ENCODE data around the gene WWOX.
"Not testable (repeated sequence)": the region's sequence is repeated elsewhere in the genome, so short reads cannot be mapped to it uniquely, and the experiment has no call there.

The WWOX gene

DNA sequence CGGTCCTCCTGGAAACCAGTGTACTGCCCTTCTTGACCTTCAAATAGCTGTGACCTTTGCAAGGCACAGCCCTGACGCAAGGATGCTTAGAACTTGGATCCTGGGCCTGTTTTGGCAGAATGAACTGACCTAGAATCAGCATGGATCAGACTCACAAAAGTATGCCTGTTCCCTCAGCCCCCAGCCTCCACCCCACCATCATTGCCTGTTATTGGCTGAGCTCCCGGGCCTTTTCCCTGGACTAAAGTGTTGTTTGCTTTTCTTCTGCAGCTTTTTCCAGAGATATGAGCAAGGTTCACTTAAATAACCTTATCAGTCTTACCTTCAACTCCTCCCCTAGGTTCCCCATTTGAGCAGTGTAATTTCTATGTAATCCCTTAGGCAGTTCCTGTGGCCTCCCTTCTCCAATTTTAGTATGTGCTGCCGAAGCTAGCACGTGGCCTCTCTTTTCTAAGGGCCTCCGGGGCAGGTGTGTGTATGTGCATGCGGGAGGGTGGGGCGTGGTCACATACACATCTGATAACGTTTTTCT is 1153.7 kb downstream of the WWOX start:
- in situ Hi-C loops (cut with MboI; ENCODE audit: low sequenced_read_pairs) = no loop called here

DNA sequence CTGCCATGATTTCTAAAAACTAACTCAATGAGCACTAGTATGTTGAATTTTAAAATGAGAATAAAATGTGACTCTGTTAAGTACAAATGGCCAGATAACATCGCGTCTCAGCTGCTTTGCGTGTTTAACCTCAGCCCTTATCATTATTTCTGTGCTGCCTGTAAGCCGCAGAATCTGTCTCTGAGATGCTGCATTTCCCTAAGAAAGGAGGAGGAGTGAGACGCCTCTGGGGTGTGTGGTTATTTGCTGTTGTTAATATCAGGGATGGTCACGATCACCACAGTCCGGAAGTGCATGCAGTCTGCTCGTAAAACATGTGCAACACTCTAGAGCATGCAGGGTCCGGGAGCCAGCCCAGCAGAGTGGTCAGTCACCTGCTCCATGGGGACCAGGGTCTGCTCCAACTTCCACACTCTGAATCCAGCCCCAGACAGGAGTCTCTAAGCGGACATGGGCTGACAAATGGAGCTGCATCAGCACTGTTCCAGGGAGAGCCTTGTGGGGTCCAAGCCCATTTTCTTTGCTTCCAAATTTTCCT is 1158.6 kb downstream of the WWOX start:
- in situ Hi-C loops (cut with MboI; ENCODE audit: low sequenced_read_pairs) = no loop called here

- in situ Hi-C loops (cut with MboI; ENCODE audit: low sequenced_read_pairs) = not testable (repeated sequence)
Observed at GRCh38 chr16:79260890-79261289, 1161.4 kb downstream of the WWOX start.

GRCh38 chr16:79261481-79261940 is 1162.1 kb downstream of the WWOX start:
- in situ Hi-C loops (cut with MboI; ENCODE audit: low sequenced_read_pairs) = no loop called here

- in situ Hi-C loops (cut with MboI; ENCODE audit: low sequenced_read_pairs) = no loop called here
Observed at GRCh38 chr16:79261944-79262552, 1162.6 kb downstream of the WWOX start.

Measured in HL-60/S4 (cell line).